ENCODE data around the gene RHBDL1.

Gene RHBDL1

GRCh38 chr16:648781-649589, 26.5 kb upstream of the RHBDL1 start, which contains the start of gene WDR90:
Gene WDR90 (plus strand): TSS chr16:649365. CDS start chr16:649417, 52 bp downstream.
- TF ChIP-seq CTCF (IDR thresholded peaks at IDR 0.05; ENCODE audit: low read depth, low read length, missing control alignments): no peak
- peak within 1 kb of the TSS; percentile 86 for H3K4me3 ChIP-seq (ENCODE audit: low read depth, low read length)
- DNase-seq (ENCODE audit: low read depth): peak; percentile 69

- TF ChIP-seq CTCF (IDR thresholded peaks at IDR 0.05; ENCODE audit: low read depth, low read length, missing control alignments): no peak
- no peak for DNase-seq (ENCODE audit: low read depth)
- H3K4me3 ChIP-seq (ENCODE audit: low read depth, low read length): peak overlapping the region; percentile 86
Observed at GRCh38 chr16:649631-650030, 25.8 kb upstream of the RHBDL1 start.

- no peak overlapping the region for H3K4me3 ChIP-seq (ENCODE audit: low read depth, low read length)
- DNase-seq (ENCODE audit: low read depth): no peak
- TF ChIP-seq CTCF (IDR thresholded peaks at IDR 0.05; ENCODE audit: low read depth, low read length, missing control alignments): no peak
Observed at GRCh38 chr16:651844-652243, 23.6 kb upstream of the RHBDL1 start.

GRCh38 chr16:652454-653305, 22.8 kb upstream of the RHBDL1 start:
- no peak overlapping the region for H3K4me3 ChIP-seq (ENCODE audit: low read depth, low read length)
- TF ChIP-seq CTCF (IDR thresholded peaks at IDR 0.05; ENCODE audit: low read depth, low read length, missing control alignments): no peak
- no peak for DNase-seq (ENCODE audit: low read depth)

GRCh38 chr16:654034-654433, 21.4 kb upstream of the RHBDL1 start:
- no peak overlapping the region for H3K4me3 ChIP-seq (ENCODE audit: low read depth, low read length)
- no peak for DNase-seq (ENCODE audit: low read depth)
- no peak for TF ChIP-seq CTCF (IDR thresholded peaks at IDR 0.05; ENCODE audit: low read depth, low read length, missing control alignments)

GRCh38 chr16:657487-657886, 18.0 kb upstream of the RHBDL1 start:
- H3K4me3 ChIP-seq (ENCODE audit: low read depth, low read length): no peak overlapping the region
- DNase-seq (ENCODE audit: low read depth): no peak
- no peak for TF ChIP-seq CTCF (IDR thresholded peaks at IDR 0.05; ENCODE audit: low read depth, low read length, missing control alignments)

Data from GM12864 (cell line).